HepG2 (cell line): ENCODE measurements around the gene LIPT1. TPM values are rescaled to one million over a fixed set of nuclear protein-coding genes. Genes with fewer than 3 reads are reported as not detected.

Experiments used
- ATF1 ChIP-seq: IDR thresholded peaks from 2 replicates; pipeline ENCODE4 v1.6.1; 2016; ENCODE audit warnings: mild to moderate bottlenecking, control low read depth
- FOXO4 ChIP-seq: sonication (generic); formaldehyde crosslinking; conservative IDR thresholded peaks from 2 replicates; pipeline ENCODE4 v1.8.1; 2023; ENCODE audit warnings: missing genetic modification reagents
- IKZF1 ChIP-seq: fragments of 450-650 bp; IDR thresholded peaks from 2 replicates; pipeline ENCODE4 v1.7.1; 2016
- ISL2 ChIP-seq: sonication (generic); formaldehyde crosslinking; IDR thresholded peaks from 2 replicates; pipeline ENCODE4 v1.5.0; 2020; ENCODE audit warnings: missing genetic modification reagents
- KIAA2018 ChIP-seq: sonication (generic); formaldehyde crosslinking; IDR thresholded peaks from 2 replicates; pipeline ENCODE4 v1.5.0; 2020; ENCODE audit warnings: mild to moderate bottlenecking, missing genetic modification reagents, borderline replicate concordance
- MIER3 ChIP-seq: IDR thresholded peaks from 2 replicates; pipeline ENCODE4 v1.6.1; 2016; ENCODE audit warnings: missing compliant biosample characterization, borderline replicate concordance
- MLX ChIP-seq: IDR thresholded peaks from 2 replicates; pipeline ENCODE4 v1.6.1; 2016
- SAFB2 ChIP-seq: sonication (generic); formaldehyde crosslinking; IDR thresholded peaks from 2 replicates; pipeline ENCODE4 v1.5.1; 2020; ENCODE audit warnings: missing genetic modification reagents, low read depth, mild to moderate bottlenecking, borderline replicate concordance
- SOX13 ChIP-seq, 3 experiments: fragments of 450-650 bp in 1 of 3; sonication (generic) in 1 of 3; formaldehyde crosslinking in 1 of 3; IDR thresholded peaks in 2 of 3; conservative IDR thresholded peaks in 1 of 3; 2 replicates each; pipeline versions ENCODE4 v1.5.0 to v1.6.1; 2016 to 2020; ENCODE audit warnings: antibody characterized with exemption in 1 of 3, mild to moderate bottlenecking in 1 of 3, missing compliant biosample characterization in 1 of 3, missing genetic modification reagents in 1 of 3, moderate library complexity in 1 of 3
- TEF ChIP-seq: sonication (generic); formaldehyde crosslinking; IDR thresholded peaks from 2 replicates; pipeline ENCODE4 v1.5.0; 2020; ENCODE audit warnings: missing genetic modification reagents
- ZNF354B ChIP-seq: sonication (generic); formaldehyde crosslinking; IDR thresholded peaks from 2 replicates; pipeline ENCODE4 v1.8.0; 2022; ENCODE audit warnings: mild to moderate bottlenecking, missing genetic modification reagents
- ZNF362 ChIP-seq: sonication (generic); formaldehyde crosslinking; IDR thresholded peaks from 2 replicates; pipeline ENCODE4 v1.4.0; 2020; ENCODE audit warnings: missing genetic modification reagents, mild to moderate bottlenecking, borderline replicate concordance
- ZNF564 ChIP-seq: sonication (generic); formaldehyde crosslinking; IDR thresholded peaks from 2 replicates; pipeline ENCODE4 v1.8.1; 2023; ENCODE audit warnings: mild to moderate bottlenecking, missing genetic modification reagents
- ZNF605 ChIP-seq: sonication (generic); formaldehyde crosslinking; IDR thresholded peaks from 2 replicates; pipeline ENCODE4 v1.8.0; 2022; ENCODE audit warnings: mild to moderate bottlenecking, missing genetic modification reagents
- ZNF619 ChIP-seq: sonication (generic); formaldehyde crosslinking; IDR thresholded peaks from 2 replicates; pipeline ENCODE4 v1.4.0; 2020; ENCODE audit warnings: mild to moderate bottlenecking, missing genetic modification reagents
- polyA plus RNA-seq, 8 experiments: library from polyadenylated mRNA; depleted of rRNA in 3 of 8; stranded (reverse) in 7 of 8; unstranded in 1 of 8; fragments of >200 nt; fragmentation: Illumina TruSeq in 4 of 8; extraction: Trizol in 4 of 8; gene quantifications; 2 replicates each; pipeline versions ENCODE4 v1.2.1 to v1.2.3, GENCODE V29; 2011 to 2016; ENCODE audit warnings: low read depth in 4 of 8, missing spikeins in 1 of 8, mixed read lengths in 1 of 8; ENCODE audit not compliant: insufficient read depth in 1 of 8
- total RNA-seq, 5 experiments: library from RNA; depleted of rRNA; stranded (reverse); fragments of >200 nt; fragmentation: Illumina TruSeq; extraction: Trizol; gene quantifications; 2 replicates each; pipeline ENCODE4 v1.2.3, GENCODE V29; 2016; ENCODE audit warnings: low read depth in 1 of 5

The LIPT1 gene
- total and polyA plus RNA-seq, 2 of the 13 experiments (the other 11 are each of a cell fraction or from before 2014, with no cell fraction given) = 8.0 to 9.6 TPM

- no peak for TF ChIP-seq KIAA2018 (CRISPR knock-in tag)
- TF ChIP-seq TEF (CRISPR knock-in tag) = peak; percentile 65; the same call in 1 of the 2 replicates
- no peak; the same call in none of the 2 replicates for TF ChIP-seq ZNF362
- TF ChIP-seq ZNF564 (CRISPR knock-in tag) = peak; percentile 84
- no peak; the same call in 1 of the 2 replicates for TF ChIP-seq MLX (CRISPR knock-in tag)
- no peak for TF ChIP-seq IKZF1
- TF ChIP-seq SAFB2 (CRISPR knock-in tag) = no peak; the same call in 1 of the 2 replicates
- 0 out of 2 replicates have a peak, but pooled peaks have one; percentile 46 for TF ChIP-seq ZNF354B (CRISPR knock-in tag)
- TF ChIP-seq ZNF619 (CRISPR knock-in tag) = no peak
- peak; percentile 80; the same call in 1 of the 2 replicates for TF ChIP-seq ZNF605 (CRISPR knock-in tag)
- no peak for TF ChIP-seq FOXO4 (CRISPR knock-in tag)
- no peak for TF ChIP-seq MIER3
- no peak for TF ChIP-seq ATF1 (CRISPR knock-in tag)
- no peak for TF ChIP-seq SOX13 (IDR thresholded peaks at IDR 0.05)
- no peak for TF ChIP-seq SOX13 (CRISPR knock-in tag; conservative IDR thresholded peaks at IDR 0.05 in 1 of 2, IDR thresholded peaks at IDR 0.05 in 1 of 2)
- peak; percentile 46 for TF ChIP-seq ISL2 (CRISPR knock-in tag)
Observed at GRCh38 chr2:99140860-99141109, 14.0 kb upstream of the LIPT1 start (continued).
